ENCODE results near the gene TENM4.

DNA sequence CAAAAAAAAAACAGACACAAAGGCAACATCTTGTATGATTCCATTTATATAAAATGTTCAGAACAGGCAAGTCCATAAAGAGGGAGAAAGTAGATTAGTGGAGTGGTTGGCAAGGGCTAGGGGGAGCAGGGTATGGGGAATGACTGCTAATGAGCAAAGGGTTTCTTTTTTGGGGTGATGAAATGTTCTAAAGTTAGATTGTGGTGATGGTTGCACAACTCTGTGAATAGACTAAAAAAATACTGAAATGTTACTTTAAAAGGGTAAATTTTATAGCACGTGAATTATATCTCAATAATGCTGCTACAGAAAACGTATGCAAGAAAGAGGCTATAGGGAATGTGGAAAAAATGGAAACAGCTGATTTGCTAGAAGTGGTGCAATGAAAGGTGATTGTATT is 155.1 kb downstream of the TENM4 start:
- no peak for TF ChIP-seq ZNF561 (tag by site-specific recombination; IDR thresholded peaks at IDR 0.05; ENCODE audit: borderline replicate concordance)
- TF ChIP-seq, protein P1, sequence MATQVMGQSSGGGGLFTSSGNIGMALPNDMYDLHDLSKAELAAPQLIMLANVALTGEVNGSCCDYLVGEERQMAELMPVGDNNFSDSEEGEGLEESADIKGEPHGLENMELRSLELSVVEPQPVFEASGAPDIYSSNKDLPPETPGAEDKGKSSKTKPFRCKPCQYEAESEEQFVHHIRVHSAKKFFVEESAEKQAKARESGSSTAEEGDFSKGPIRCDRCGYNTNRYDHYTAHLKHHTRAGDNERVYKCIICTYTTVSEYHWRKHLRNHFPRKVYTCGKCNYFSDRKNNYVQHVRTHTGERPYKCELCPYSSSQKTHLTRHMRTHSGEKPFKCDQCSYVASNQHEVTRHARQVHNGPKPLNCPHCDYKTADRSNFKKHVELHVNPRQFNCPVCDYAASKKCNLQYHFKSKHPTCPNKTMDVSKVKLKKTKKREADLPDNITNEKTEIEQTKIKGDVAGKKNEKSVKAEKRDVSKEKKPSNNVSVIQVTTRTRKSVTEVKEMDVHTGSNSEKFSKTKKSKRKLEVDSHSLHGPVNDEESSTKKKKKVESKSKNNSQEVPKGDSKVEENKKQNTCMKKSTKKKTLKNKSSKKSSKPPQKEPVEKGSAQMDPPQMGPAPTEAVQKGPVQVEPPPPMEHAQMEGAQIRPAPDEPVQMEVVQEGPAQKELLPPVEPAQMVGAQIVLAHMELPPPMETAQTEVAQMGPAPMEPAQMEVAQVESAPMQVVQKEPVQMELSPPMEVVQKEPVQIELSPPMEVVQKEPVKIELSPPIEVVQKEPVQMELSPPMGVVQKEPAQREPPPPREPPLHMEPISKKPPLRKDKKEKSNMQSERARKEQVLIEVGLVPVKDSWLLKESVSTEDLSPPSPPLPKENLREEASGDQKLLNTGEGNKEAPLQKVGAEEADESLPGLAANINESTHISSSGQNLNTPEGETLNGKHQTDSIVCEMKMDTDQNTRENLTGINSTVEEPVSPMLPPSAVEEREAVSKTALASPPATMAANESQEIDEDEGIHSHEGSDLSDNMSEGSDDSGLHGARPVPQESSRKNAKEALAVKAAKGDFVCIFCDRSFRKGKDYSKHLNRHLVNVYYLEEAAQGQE (tag by site-specific recombination; IDR thresholded peaks at IDR 0.05): no peak
